Naive B cell (primary cell): Measurements from ENCODE around the gene ASTN2. TPM values are rescaled to one million over a fixed set of nuclear protein-coding genes. Genes with fewer than 3 reads are reported as not detected.

ENCODE experiments used
- ATAC-seq, 2 donors: fragments of 150-1000 bp; cut with Tn5 transposase; 2 replicates each; pipeline ENCODE4 v1.10.0; 2021; ENCODE audit warnings: low read depth in 2 of 2, mild to moderate bottlenecking in 2 of 2, moderate library complexity in 2 of 2
- DNase-seq: peaks from one replicate; pipeline ENCODE4 v3.0.0; 2022
- H3K27ac Mint-ChIP-seq, 6 donors: one replicate each; pipeline ENCODE4 v1.8.0; 2020 to 2022; ENCODE audit warnings: mild to moderate bottlenecking in 6 of 6, mixed read lengths in 6 of 6, moderate library complexity in 5 of 6, inconsistent platforms in 2 of 6
- H3K27me3 Mint-ChIP-seq, 3 donors: one replicate each; pipeline ENCODE4 v1.8.0; 2021 to 2022; ENCODE audit warnings: mixed read lengths in 3 of 3, mild to moderate bottlenecking in 1 of 3
- H3K36me3 Mint-ChIP-seq, 2 donors: one replicate each; pipeline ENCODE4 v1.8.0; 2020 to 2022; ENCODE audit warnings: mixed read lengths in 2 of 2, inconsistent platforms in 1 of 2, mild to moderate bottlenecking in 1 of 2
- H3K4me1 Mint-ChIP-seq, 3 donors: one replicate each; pipeline ENCODE4 v1.8.0; 2020 to 2022; ENCODE audit warnings: mixed read lengths in 3 of 3, inconsistent platforms in 1 of 3, mild to moderate bottlenecking in 1 of 3, moderate library complexity in 1 of 3
- H3K4me3 Mint-ChIP-seq, 8 donors: one replicate each; pipeline ENCODE4 v1.8.0; 2020 to 2022; ENCODE audit warnings: mild to moderate bottlenecking in 8 of 8, mixed read lengths in 8 of 8, moderate library complexity in 8 of 8, inconsistent platforms in 2 of 8
- H3K9me3 Mint-ChIP-seq, 7 donors: one replicate each; pipeline ENCODE4 v1.8.0; 2020 to 2022; ENCODE audit warnings: mixed read lengths in 7 of 7, mild to moderate bottlenecking in 5 of 7, inconsistent platforms in 2 of 7, moderate library complexity in 1 of 7
- polyA plus RNA-seq, 6 donors: library from polyadenylated mRNA; unstranded; fragments of 300-500 nt; fragmentation: Illumina TruSeq; gene quantifications; one replicate each; pipeline ENCODE4 v1.2.3, GENCODE V29; 2021; ENCODE audit warnings: low read depth in 6 of 6

ASTN2 gene
- polyA plus RNA-seq, 6 donors from 2014 or later = 0.89 to 2.5 (median 1.5) TPM; not detected in 1

- no peaks in the 10 kb centered on the region for H3K27me3 Mint-ChIP-seq
- H3K4me3 Mint-ChIP-seq = no peak overlapping the region
- H3K27ac Mint-ChIP-seq = no peak overlapping the region
- ATAC-seq (no peak), DNase-seq (no peak)
- H3K4me1 Mint-ChIP-seq = no peaks in the 10 kb centered on the region
- peaks cover 0 to 9% (median 2%) of the 10 kb centered on the region in 7 donors for H3K9me3 Mint-ChIP-seq
- no peaks in the 10 kb centered on the region for H3K36me3 Mint-ChIP-seq
Observed at GRCh38 chr9:117266855-117267497, 147.9 kb downstream of the ASTN2 start.

GRCh38 chr9:117265253-117265652 is 149.6 kb downstream of the ASTN2 start:
- no peaks in the 10 kb centered on the region for H3K27me3 Mint-ChIP-seq
- no peaks in the 10 kb centered on the region for H3K4me1 Mint-ChIP-seq
- no peaks in the 10 kb centered on the region for H3K36me3 Mint-ChIP-seq
- DNase-seq (no peak), ATAC-seq (no peak)
- no peak overlapping the region for H3K4me3 Mint-ChIP-seq
- H3K9me3 Mint-ChIP-seq = peaks cover 0 to 11% (median 4%) of the 10 kb centered on the region in 7 donors
- H3K27ac Mint-ChIP-seq = no peak overlapping the region

GRCh38 chr9:117258184-117258866 is 156.5 kb downstream of the ASTN2 start:
- peaks cover 0 to 4% (median 0%) of the 10 kb centered on the region in 3 donors for H3K27me3 Mint-ChIP-seq
- H3K4me3 Mint-ChIP-seq = no peak overlapping the region
- peaks cover 2 to 10% (median 5%) of the 10 kb centered on the region in 7 donors for H3K9me3 Mint-ChIP-seq
- peaks cover 0 to 4% of the 10 kb centered on the region in 2 donors for H3K36me3 Mint-ChIP-seq
- H3K27ac Mint-ChIP-seq = no peak overlapping the region
- ATAC-seq (no peak), DNase-seq (no peak)
- peaks cover 0 to 4% (median 0%) of the 10 kb centered on the region in 3 donors for H3K4me1 Mint-ChIP-seq

DNA sequence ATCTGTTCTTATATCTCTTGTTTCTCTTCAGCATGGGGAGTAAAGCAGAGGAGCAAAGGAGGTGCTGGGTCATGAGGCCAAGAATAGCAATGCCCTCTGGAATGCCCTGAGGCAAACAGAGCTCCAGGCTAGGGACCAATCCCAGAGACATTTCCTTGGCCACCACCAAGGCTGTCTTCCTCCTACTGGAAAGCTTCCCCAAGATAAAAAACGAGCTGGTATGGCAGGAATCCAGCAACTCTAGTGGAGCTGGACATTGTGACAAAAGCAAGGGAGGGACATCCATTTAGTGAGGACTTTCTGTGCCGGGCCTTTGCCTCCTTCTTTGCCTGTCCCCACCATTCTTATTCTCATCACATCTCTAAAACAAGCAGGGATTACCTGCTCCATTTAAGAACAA is 161.6 kb downstream of the ASTN2 start:
- no peak overlapping the region for H3K4me3 Mint-ChIP-seq
- no peak for ATAC-seq
- H3K36me3 Mint-ChIP-seq = no peaks in the 10 kb centered on the region
- peaks cover 0 to 5% (median 0%) of the 10 kb centered on the region in 7 donors for H3K9me3 Mint-ChIP-seq
- no peak overlapping the region for H3K27ac Mint-ChIP-seq
- H3K27me3 Mint-ChIP-seq = peaks cover 0 to 8% (median 0%) of the 10 kb centered on the region in 3 donors
- DNase-seq = no peak
- no peaks in the 10 kb centered on the region for H3K4me1 Mint-ChIP-seq

- peaks cover 0 to 6% (median 1%) of the 10 kb centered on the region in 7 donors for H3K9me3 Mint-ChIP-seq
- DNase-seq (no peak), ATAC-seq (no peak)
- H3K4me1 Mint-ChIP-seq = no peaks in the 10 kb centered on the region
- peak overlapping the region in 1 of 6 donors; percentile 7 for H3K27ac Mint-ChIP-seq
- peaks cover 0 to 8% (median 0%) of the 10 kb centered on the region in 3 donors for H3K27me3 Mint-ChIP-seq
- H3K4me3 Mint-ChIP-seq = no peak overlapping the region
- no peaks in the 10 kb centered on the region for H3K36me3 Mint-ChIP-seq
Observed at GRCh38 chr9:117250610-117251215, 164.1 kb downstream of the ASTN2 start.

GRCh38 chr9:117249799-117250198 is 165.1 kb downstream of the ASTN2 start:
- Mint-ChIP-seq H3K27me3 (peaks cover 0 to 4% (median 0%) of the 10 kb centered on the region in 3 donors), H3K4me3 (no peak overlapping the region), H3K36me3 (no peaks in the 10 kb centered on the region), H3K27ac (no peak overlapping the region), H3K4me1 (no peaks in the 10 kb centered on the region), H3K9me3 (peaks cover 0 to 10% (median 2%) of the 10 kb centered on the region in 7 donors)
- DNase-seq (no peak), ATAC-seq (no peak)

GRCh38 chr9:117247266-117247665 is 167.6 kb downstream of the ASTN2 start:
- Mint-ChIP-seq H3K4me3 (no peak overlapping the region), H3K4me1 (no peaks in the 10 kb centered on the region), H3K27ac (no peak overlapping the region), H3K9me3 (peaks cover 0 to 15% (median 2%) of the 10 kb centered on the region in 7 donors), H3K27me3 (peaks cover 0 to 4% (median 0%) of the 10 kb centered on the region in 3 donors), H3K36me3 (no peaks in the 10 kb centered on the region)
- no peak for DNase-seq
- no peak for ATAC-seq

DNA sequence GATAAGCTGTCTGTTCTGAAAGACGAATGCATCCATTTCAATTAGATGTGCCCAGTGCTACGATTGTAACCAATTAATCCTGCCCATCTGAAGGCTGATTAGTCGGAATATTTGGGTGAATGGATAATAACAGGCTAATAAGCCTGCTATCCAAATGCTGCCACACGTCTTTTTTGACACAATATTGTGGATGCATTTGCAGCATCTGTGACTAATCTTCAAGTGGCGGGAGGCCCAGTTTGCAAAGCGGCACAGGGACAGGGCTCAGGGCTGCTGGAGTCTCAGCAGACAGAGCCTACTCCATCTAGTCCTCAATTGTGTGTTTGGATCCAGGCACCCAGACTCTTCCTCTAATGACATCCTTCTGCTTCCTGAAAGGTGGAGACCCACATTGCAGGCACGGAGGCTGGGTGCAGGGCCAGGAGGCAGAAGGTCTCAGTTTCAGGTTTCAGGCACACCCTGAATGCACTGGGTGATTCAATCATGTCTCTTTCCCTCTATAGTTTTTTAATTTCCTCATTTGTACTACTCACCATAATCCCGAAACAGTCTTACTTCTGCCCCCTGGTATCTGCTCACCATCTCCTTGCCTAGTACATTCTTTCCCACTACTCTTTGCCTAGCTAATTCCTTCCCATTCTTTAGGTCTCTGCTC is 169.6 kb downstream of the ASTN2 start:
- no peaks in the 10 kb centered on the region for H3K27me3 Mint-ChIP-seq
- H3K27ac Mint-ChIP-seq = no peak overlapping the region

GRCh38 chr9:117242082-117242481 is 172.8 kb downstream of the ASTN2 start:
- H3K27ac Mint-ChIP-seq = no peak overlapping the region
- ATAC-seq = no peak
- no peaks in the 10 kb centered on the region for H3K4me1 Mint-ChIP-seq

More for the DNA sequence above, 169.6 kb downstream of the ASTN2 start:
- no peak overlapping the region for H3K4me3 Mint-ChIP-seq
- no peak for ATAC-seq
- no peaks in the 10 kb centered on the region for H3K36me3 Mint-ChIP-seq
- no peak for DNase-seq
- peaks cover 0 to 11% (median 3%) of the 10 kb centered on the region in 7 donors for H3K9me3 Mint-ChIP-seq
- H3K4me1 Mint-ChIP-seq = no peaks in the 10 kb centered on the region

GRCh38 chr9:117239428-117239827 is 175.4 kb downstream of the ASTN2 start:
- no peak overlapping the region for H3K4me3 Mint-ChIP-seq
- DNase-seq (no peak), ATAC-seq (no peak)
- H3K4me1 Mint-ChIP-seq = no peaks in the 10 kb centered on the region
- peaks cover 0 to 15% (median 3%) of the 10 kb centered on the region in 7 donors for H3K9me3 Mint-ChIP-seq
- H3K27ac Mint-ChIP-seq = no peak overlapping the region
- H3K27me3 Mint-ChIP-seq = no peaks in the 10 kb centered on the region
- no peaks in the 10 kb centered on the region for H3K36me3 Mint-ChIP-seq

More at GRCh38 chr9:117242082-117242481, 172.8 kb downstream of the ASTN2 start:
- DNase-seq = no peak
- Mint-ChIP-seq H3K36me3 (no peaks in the 10 kb centered on the region), H3K9me3 (peaks cover 0 to 15% (median 4%) of the 10 kb centered on the region in 7 donors), H3K27me3 (no peaks in the 10 kb centered on the region), H3K4me3 (no peak overlapping the region)

DNA sequence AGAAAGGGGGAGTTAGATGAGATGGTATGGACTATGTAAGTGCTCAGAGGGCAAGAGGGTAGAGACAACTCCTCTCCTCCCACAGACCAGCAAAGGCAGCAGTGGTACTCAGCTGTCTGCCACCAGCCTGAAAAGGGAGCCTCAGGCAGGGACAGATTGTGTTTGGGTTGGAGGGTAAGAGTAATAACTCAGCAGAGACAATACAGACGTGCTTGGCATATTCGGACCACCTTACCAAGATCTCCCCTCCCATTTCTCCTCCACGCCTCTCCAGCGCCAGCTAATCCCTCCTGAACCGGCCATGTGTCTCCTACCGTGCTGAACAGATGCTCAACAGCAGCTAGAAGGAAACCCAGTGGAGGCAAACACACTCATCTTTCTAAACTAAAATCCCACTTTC is 180.8 kb downstream of the ASTN2 start:
- DNase-seq = no peak

DNA sequence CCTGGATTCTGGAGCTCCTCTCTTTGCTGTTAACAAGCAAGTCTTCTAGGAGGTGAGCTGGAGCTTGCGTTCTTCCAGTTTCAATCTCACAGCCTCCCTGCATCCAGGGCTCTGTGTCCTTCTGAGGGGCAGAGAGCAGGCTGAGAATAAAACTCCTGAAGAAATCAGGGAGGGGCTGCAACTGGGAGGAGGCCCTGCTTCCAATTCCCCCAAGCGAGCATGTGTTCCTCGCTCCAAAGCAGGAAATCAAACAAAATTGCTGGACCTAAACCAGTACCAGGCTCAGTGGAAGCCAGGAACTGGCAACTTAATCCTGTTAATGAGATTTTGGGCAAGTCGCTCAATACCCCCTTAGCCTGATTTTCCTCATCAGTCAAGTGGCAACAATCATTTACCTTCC is 181.8 kb downstream of the ASTN2 start:
- H3K4me3 Mint-ChIP-seq = no peak overlapping the region
- DNase-seq = no peak
- H3K27me3 Mint-ChIP-seq = peaks cover 0 to 4% (median 0%) of the 10 kb centered on the region in 3 donors
- ATAC-seq = no peak
- H3K9me3 Mint-ChIP-seq = peaks cover 0 to 6% (median 0%) of the 10 kb centered on the region in 7 donors
- H3K27ac Mint-ChIP-seq = no peak overlapping the region
- no peaks in the 10 kb centered on the region for H3K4me1 Mint-ChIP-seq
- no peaks in the 10 kb centered on the region for H3K36me3 Mint-ChIP-seq

More for the DNA sequence above, 180.8 kb downstream of the ASTN2 start:
- Mint-ChIP-seq H3K27me3 (peaks cover 0 to 4% (median 0%) of the 10 kb centered on the region in 3 donors), H3K36me3 (no peaks in the 10 kb centered on the region), H3K27ac (no peak overlapping the region), H3K4me1 (no peaks in the 10 kb centered on the region), H3K9me3 (peaks cover 0 to 4% (median 2%) of the 10 kb centered on the region in 7 donors), H3K4me3 (no peak overlapping the region)
- no peak for ATAC-seq

- peaks cover 0 to 4% (median 0%) of the 10 kb centered on the region in 3 donors for H3K27me3 Mint-ChIP-seq
- no peaks in the 10 kb centered on the region for H3K4me1 Mint-ChIP-seq
- H3K9me3 Mint-ChIP-seq = peaks cover 0 to 6% (median 0%) of the 10 kb centered on the region in 7 donors
- H3K27ac Mint-ChIP-seq = no peak overlapping the region
- H3K36me3 Mint-ChIP-seq = no peaks in the 10 kb centered on the region
- no peak for ATAC-seq
- DNase-seq = no peak
- H3K4me3 Mint-ChIP-seq = no peak overlapping the region
Observed at GRCh38 chr9:117232281-117232680, 182.6 kb downstream of the ASTN2 start.
